NCI-H446 (cell line): Measurements from ENCODE around the gene ARHGAP12.

ENCODE experiments used
- DNase-seq, 2 experiments: peaks; one replicate each; lab custom pipeline; 2025; lab: John Stamatoyannopoulos, UW

Gene ARHGAP12

DNA sequence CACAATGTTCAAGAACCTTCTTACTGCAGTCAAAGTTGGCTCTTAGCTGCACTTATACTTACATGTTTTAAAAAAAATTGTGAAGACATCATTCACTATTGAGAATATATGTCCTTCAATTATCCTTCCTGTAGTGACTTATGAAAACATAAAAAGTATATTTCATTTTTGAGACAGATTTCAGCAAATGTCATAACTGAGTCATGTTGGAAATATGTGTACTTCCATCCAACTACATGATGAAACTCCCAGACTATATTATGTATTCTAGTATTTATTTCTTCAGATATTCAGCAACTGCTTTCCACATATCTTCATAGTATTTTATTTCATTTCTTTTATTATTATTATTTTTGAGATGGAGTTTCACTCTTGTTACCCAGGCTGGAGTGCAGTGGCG, 160.2 kb downstream of the ARHGAP12 start:
- DNase-seq, result no peak

DNA sequence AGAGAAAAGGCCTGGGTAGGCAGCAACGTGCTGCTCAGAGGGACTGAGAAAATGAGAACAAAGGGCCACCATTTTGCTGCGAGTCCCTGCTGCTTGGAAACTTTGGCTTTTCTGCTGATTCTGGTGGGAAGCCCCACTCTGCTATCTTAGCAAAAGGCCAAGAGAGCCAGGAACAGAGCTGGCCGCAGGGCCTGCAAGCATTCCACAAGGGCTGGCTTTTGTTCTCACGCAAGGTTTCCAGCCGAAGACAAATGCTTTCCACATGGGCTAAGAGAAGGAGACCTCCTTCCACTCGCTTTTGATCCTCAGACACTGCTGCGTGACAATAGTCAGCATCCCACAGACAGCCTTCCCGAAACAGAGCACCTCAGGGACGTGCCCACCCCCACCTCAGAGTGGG, 163.1 kb downstream of the ARHGAP12 start:
- no peak for DNase-seq

DNA sequence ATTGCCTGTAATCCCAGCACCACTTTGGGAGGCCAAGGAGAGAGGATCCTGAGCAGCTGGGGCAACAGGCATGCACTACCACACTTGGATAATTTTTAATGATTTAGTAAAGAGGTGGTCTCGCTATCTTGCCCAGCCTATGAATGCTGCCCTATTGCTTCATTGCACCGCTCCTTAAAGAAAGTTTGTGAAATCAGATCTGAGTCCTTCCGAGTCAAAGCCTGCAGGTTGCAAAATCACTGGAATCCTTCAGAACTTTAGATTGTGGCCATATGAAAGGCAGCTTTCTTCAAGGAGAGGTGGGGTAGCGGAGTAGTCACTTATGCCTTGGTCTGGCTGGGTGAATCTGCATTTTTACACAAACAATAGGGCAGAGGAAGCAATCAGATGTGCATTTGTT, 166.3 kb downstream of the ARHGAP12 start:
- DNase-seq, result no peak

DNA sequence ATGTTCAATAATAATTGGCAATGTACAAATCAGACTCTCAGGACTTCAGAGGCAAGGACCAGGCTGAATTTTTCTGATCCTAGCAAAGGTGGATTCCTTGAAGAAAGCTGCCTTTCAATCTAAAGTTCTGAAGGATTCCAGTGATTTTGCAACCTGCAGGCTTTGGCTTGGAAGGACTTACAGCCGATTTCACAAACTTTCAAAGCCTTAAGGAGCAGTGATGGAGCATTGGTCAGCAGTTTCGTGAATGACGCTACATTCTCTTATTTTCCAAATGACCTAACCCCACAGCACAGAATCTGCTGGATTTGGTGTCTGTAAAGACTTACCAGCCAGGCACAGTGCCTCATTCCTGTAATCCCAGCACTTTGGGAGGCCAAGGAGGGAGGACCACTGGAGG, 167.5 kb downstream of the ARHGAP12 start:
- no peak for DNase-seq

DNA sequence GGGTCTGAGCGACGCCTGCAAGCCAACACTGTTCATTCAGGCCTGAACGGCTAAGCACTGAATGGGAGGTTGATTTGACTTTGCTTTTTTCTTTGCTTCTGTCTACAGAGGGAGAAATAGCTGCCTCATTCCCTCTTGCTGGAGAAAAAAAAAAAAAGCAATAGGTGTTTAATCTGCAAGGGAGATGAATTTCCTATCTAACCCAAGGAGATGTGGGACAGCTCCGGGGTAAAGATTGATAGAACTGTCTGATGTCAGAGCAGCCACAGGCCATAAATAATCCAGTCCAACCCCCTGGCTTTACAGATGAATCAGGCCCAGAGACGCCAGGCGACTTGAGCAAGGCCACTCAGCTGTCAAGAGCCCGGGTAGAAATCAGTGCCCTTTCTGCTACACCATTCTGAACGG, 168.0 kb downstream of the ARHGAP12 start:
- no peak for DNase-seq

DNA sequence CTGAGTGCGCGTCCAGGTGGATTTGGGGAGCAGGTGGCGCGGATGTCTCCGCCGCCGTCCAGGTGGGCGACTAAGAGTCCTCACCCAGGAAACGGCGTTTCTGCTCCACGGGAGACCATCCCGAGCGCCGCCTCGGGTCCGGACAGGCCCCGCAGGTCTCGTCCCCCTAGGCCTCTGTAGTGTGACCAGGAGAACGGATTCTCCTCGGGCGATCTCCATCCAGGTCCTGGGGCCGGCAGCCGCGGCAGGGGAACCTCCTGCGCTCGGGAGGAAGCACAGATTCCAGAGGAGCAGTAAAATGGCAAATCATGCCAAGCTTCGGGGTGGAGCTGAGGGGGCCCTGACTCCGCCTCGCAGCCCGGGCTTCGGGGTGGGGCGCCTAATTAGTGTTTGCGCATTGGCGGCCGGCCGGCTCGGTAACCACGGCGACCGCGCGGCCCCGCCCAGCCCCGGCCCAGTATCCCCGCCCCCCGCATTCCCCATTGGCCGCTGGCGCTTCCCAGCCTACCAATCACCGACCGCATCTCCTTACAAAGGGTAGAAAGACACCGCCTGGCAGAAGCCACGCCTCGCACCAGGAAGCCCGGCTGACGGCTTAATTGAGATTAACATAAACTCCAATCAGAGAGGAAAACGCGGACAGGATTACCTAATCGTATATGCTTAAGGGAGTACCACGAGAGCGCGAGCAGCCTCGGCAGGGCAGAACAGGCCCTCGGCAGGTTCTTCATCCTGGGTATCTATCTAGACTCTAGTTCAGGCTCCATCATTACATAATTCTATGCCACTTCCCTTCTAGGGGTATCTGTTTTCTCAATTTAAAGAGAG, 168.6 kb downstream of the ARHGAP12 start:
- peak; percentile 92 to 98 for DNase-seq

DNA sequence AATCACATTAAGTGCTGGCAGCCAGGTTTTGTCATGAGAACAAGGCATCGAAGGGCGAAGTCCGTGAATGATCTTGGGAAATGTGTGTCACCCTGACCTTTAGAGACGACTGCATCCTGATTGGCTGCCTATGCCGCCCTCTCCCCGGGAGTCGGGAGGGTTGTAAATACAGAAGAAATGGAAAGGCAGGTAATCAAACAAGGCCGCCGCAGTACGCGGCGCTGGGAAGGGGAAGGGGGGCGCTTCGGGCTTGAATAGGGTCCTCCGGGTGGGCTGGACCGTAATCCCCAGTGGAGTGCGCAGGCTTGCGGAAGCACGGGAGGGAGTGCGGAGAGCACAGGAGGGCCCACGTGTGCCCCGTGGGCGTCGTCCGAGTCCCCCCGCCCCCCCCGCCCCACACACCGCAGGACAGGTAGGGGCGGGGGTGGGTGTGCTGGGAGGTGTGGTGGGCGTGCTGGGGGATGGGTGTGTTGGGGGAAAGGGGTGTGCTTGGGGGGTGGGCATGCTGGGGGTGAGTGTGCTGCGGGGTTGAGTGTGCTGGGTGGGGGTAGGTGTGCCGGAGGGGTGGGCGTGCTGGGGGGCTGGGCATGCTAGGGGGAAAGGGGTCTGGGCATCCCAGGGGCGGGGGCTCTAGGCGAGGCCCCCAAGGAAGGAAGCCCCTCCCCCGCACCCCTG, 169.4 kb downstream of the ARHGAP12 start:
- peak in 1 of 2 experiments; percentile 32 for DNase-seq

DNA sequence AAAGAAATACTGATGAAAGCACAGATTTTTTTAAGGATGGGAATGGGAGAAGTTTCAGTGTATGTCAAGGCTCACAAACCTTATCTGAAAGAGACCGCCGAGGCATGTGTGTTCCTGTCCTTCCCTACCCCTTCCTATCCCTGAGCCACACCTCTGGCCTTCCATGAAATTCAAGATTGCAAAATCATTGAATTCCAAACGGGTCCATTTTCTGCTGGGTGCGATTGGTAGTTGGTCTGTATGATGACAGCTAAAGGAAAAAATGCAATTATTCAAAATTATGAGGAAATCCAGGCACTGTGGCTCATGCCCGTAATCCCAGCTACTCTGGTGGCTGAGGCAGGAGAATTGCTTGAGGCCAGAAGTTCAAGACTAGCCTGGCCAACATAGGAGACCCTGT, 170.1 kb downstream of the ARHGAP12 start:
- no peak for DNase-seq

DNA sequence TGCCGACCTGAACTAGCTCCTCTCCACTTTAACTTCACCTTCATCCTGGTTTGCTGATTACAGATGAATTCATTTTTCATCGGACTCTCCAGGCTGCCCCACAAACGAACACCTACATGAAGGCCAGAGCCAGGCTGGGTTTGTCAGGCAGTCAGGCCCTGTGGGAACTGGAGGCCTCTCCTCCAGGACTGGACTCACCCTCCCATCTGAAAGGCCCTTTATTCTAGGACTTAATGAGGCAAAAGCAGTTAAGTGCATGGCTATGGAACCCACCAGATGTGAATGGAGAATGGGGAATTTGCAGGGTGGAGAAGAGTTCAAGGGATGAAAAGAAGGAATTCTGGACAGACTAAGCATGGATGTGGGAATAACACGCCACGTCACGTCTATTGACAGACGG, 170.8 kb downstream of the ARHGAP12 start:
- peak; percentile 69 to 73 for DNase-seq

DNA sequence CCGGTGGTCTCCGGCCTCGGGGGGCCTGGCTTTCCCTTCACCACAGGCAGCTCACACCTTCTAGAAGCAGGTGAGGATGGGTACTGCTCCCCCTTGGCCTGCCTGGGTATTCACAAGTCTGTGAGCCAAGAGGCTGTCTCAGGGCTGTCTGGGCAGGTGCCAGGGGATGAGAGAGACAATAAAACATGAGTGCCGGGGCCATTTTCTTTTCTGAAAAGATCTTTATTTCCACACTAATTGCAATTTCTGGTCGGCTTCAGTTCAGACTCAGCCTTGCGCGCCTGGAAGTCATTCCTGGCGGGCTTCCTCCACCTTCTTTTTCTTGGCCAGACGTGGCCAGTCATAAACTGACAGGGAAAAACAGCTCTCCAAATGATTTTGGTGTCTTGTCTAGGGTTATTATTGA, 171.2 kb downstream of the ARHGAP12 start:
- peak; percentile 69 to 89 for DNase-seq

DNA sequence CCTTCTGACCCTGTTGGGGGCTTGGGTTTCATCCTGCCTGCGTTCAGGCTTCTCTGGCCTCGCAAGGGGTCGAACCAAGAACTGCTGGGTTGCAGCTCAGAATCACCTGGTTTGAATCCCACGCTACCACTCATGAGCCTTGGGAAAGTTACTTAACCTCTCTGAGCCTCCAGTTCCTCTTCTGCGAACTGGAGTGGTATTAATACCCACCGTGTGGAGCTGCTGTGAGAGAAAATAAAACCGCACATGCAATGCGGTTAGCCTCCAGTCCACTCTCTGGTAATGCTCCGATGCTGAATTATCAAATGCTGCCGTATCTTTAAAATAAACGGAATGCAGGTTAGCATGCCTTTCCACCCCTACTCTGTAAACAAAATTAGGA, 171.9 kb downstream of the ARHGAP12 start:
- DNase-seq, result no peak

DNA sequence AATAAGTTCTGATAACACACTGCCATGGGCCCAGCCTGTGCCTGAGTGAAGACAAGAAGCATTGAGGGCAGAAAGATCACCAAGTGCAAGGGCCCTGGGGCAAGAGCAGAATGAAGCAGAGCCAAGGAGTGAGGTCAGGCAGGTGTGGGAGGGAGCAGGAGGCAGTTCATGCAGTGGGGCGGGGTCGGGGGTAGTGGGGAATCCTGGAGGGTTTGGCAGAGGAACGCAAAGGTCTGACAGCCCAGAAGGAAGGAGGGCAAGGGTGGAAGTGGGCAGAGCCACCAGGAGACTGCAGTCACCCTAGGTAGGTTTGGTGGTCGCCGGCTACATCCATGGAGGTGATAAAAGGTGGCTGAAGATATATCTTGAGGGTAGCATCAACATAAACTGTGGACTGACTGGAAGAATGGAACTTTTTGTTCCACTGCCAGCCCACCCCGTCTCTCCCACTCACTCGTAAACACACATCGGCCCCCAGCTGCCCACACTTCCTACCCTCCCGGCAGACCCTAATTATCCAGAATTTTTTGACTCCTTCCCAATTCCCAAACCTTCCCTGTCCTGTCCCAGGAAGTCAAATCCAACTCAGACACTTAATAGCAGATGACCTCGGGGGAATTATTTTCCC, 172.4 kb downstream of the ARHGAP12 start:
- no peak for DNase-seq
